CD4-positive, alpha-beta T cell treated with Interleukin-15 for 4 hours (primary cell): ENCODE measurements around the gene BRCA1.
"Not testable (repeated sequence)": the region's sequence is repeated elsewhere in the genome, so short reads cannot be mapped to it uniquely, and the experiment has no call there.

Experiments used
- DNase-seq: peaks from one replicate; pipeline ENCODE4 v3.0.0-alpha.2; 2020; ENCODE audit warnings: low spot score

BRCA1 gene

DNA sequence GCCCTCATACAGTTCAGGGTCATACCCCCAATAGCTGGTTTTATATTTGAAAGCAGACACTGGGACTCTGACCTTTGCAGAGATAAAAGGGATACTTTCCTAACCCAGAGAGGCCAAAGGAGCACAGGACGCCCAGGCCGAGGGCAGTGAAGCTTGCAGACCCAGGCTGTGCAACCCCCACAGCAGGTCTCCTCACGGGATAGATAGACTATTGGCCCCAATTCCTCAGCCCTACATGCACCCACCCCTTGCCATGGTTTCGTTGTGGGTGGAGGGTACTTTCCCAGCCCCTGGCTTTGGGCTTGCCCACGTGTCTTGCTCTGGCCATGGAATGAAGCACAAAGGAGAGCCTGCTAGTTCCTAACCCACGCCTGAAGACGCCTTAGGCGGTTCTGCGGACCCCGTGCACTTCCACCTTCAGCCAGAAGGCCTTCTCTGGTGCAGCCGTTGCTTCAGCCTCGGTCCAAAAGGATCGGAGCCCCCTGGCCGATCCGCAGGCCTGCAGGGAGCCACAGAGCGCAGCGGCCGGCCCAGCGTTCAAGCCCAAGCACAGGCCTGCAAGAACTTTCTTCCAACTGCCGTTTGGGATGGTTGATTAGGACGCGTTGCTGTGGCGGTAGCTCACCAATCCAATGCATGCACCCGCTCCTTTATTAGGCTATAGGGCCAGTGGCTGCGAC lies 9.8 kb upstream of the BRCA1 start:
- DNase-seq = no peak

DNA sequence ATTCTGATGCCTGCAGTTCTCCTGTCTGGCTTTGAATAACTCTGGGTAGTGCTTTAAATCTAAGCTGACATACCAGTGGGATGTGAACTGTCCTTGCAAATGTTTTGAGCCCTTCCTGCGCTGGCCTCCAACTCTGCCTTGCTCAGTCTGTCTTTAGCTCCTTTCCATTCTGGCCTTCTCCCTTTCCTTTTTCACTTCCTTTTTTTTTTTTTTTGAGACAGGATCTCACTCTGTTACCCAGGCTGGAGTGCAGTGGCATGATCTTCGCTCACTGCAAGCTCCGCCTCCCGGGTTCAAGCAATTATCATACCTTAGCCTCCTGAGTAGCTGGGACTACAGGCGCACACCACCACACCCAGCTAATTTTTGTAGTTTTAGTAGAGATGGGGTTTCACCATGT lies 8.3 kb upstream of the BRCA1 start:
- not testable (repeated sequence) for DNase-seq

DNA sequence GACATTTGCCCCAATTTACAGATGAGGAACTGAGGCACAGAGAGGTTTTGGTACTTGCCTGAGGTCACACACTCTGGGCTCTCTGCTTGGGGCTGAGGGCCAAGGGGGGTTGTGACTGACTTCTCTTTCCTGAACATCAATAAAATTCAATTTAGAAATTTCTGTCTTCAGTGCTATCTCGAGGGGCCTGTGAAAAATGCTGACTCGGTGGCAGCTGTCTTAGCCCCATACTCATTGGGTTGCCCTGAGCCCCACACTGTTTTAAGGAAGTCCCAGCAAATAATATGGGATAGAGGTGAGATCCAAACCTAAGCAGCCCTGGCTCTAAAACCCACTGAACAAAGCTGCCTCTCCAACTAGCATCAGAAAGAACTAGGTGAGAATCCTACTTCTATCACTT lies 7.0 kb upstream of the BRCA1 start:
- no peak for DNase-seq

DNA sequence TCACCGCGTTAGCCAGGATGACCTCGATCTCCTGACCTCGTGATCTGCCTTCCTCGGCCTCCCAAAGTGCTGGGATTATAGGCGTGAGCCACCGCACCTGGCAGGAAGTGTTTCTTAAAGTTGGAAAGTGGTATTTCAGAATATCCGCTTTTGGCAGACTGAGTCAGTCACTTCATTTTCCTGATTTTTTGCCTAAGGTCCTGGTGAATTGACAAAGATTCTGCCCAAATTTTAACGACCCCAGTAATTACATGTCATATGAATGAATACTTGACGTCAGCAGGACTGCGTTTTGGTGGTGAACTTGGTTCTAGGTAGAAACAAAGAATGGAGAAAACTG lies 4.5 kb upstream of the BRCA1 start:
- no peak for DNase-seq

DNA sequence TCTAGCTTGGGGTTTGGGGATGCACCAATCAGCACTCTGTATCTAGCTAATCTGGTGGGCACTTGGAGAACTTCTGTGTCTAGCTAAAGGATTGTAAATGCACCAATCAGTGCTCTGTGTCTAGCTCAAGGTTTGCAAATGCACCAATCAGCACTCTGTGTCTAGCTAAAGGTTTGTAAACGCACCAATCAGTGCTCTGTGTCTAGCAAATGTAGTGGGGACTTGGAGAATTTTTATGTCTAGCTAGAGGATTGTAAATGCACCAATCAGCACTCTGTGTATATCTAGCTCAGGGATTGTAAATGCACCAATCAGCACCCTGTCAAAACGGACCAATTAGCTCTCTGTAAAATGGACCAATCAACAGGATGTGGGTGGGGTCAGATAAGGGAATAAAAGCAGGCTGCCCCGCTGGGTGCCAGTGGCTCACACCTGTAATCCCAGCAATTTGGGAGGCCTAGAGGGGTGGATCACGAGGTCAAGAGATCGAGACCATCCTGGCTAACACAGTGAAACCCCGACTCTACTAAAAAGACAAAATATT lies 2.2 kb upstream of the BRCA1 start:
- DNase-seq = not testable (repeated sequence)

DNA sequence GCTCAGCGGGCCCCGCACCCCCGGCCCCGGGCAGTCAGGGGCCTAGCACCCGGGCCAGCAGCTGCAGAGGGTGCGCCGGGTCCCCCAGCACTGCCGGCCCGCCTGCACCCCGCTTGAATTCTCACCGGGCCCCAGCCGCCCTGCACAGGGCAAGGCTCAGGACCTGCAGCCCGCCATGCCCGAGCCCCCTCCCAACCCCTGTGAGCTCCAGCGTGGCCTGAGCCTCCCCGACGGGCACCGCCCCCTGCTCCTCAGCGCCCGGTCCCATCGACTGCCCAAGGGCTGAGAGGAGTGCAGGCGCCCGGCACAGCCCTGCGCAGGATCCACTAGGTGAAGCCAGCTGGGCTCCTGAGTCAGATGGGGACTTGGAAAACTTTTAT lies 1.7 kb upstream of the BRCA1 start:
- no peak for DNase-seq

DNA sequence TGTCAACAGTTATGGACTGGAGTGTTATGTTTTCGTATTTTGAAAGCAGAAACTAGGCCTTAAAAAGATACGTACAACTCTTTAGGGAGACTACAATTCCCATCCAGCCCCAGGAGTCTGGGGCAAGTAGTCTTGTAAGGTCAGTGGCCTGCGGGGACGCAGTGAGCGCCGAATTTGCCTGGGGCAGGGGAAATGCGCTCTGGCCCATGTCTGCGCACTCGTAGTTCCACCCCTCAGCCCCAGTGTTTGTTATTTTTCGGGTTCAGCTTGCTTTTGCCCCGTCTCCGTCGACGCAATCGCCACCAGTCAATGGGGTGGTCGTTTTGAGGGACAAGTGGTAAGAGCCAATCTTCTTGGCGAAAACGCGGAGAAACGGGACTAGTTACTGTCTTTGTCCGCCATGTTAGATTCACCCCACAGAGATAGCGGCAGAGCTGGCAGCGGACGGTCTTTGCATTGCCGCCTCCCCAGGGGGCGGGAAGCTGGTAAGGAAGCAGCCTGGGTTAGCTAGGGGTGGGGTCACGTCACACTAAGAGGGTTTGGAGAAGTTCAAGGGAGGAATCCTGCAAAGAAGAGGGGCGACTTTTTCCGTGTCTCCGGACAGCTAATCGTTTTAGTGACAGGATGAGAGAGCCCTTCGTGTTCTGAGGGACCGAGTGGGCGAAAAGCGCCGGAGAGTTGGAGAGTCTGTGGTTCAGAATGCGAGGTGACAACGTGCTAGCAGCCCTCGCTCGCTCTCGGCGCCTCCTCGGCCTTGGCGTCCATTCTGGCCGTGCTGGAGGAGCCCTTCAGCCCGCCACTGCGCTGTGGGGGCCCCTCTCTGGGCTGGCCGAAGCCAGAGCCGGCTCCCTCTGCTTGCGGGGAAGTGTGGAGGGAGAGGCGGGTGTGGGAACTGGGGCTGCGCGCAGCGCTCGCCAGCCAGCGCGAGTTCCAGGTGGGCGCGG lies 1.1 kb upstream of the BRCA1 start:
- DNase-seq = no peak

DNA sequence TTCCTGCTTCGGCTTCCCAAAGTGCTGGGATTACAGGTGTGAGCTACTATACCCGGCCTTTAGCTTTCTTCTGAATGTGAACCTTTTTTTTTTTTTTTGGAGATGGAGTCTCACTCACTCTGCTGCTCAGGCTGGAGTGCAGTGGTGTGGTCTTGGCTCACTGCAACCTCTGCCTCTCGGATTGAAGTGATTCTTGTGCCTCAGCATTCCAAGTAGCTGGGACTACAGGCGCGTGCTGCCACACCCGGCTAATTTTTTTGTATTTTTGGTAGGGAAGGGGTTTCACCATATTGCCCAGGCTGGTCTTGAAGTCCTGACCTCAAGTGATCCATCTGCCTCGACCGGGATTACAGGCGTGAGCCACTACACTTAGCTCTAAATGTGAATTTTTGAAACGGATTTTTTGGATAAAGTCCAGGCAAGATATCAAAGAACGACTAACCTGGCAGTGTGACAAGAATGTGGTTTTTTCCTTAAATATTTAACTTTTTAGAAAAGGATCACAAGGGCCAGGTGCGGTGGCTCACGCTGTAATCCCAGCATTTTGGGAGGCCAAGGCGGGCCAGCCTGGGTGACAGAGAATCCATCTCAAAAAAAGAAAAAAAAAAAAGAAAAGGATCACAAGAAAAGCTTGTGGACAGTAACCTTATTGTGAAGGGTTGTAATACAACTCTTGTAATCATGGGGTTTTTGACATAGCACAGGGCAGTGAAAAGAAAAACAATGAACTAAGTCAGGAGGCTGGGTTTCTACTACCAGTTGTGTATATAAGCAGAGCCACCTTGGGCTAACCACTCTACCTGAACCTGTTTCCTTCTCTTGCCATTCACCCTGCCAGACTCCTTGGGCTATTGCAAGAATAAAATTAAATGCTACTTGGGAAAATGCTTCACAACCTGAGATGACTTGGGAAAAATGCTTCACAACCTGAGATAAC lies 6.2 kb downstream of the BRCA1 start:
- no peak for DNase-seq

DNA sequence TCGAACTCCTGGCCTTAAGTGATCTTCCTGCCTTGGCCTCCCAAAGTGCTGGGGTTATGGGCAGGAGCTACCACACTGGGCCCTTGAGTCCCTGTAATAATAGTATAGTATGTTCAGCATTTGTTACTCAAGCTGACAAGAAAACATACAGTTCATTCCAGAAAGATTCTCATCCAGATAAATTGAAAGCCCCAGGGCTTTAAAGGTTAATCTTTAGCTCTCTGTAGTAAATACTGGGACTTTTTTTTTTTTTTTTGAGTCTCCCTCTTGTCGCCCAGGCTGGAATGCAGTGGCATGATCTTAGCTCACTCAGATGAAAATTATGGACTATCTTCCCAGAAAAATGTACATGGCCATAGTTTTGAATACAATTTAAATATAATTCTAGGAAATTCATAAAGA lies 11.0 kb downstream of the BRCA1 start:
- DNase-seq = no peak

DNA sequence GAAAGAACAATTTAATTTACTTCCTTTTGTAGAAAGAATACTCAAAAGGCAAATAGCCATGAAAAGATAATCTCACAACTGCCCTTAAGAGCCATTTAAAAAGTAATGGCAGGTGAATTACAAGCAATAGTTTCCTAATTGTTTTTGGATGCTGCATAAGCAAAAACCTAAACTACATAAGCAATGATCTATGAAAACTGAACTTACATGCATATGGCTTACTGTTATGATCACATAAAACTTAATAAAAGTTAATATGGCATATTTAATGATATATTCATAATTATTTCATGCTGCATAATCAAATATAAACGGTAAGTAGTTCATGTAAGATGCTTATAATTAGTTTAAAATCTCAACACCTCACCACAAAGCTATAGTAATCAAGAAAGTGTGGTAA lies 18.6 kb downstream of the BRCA1 start:
- no peak for DNase-seq

DNA sequence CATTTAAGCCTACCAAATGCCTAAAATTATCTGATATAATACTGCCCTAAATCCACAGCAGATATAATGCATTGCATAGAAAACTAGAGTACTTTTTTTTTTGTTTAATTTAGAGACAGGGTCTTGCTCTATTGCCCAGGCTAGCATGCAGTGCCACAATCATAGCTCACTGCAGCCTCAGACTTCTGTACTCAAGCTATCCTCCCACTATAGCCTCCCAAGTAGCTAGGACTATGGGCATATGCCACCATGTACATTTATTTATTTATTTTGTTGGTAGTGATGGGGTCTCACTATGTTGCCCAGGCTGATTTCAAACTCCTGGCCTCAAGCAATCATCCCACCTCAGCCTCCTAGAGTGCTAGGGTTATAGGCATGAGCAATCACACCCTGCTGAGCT lies 20.0 kb downstream of the BRCA1 start:
- DNase-seq = no peak

DNA sequence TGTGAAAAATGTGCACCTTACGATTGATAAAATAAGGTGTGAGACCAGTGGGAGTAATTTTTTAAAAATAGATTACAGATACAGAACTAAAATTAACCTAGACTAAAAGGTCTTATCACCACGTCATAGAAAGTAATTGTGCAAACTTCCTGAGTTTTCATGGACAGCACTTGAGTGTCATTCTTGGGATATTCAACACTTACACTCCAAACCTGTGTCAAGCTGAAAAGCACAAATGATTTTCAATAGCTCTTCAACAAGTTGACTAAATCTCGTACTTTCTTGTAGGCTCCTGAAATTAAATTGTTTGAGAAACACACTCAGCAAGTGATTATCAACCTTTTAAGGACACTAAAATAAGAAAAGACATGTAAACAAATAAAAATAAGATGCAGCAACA lies 20.5 kb downstream of the BRCA1 start:
- DNase-seq = no peak

DNA sequence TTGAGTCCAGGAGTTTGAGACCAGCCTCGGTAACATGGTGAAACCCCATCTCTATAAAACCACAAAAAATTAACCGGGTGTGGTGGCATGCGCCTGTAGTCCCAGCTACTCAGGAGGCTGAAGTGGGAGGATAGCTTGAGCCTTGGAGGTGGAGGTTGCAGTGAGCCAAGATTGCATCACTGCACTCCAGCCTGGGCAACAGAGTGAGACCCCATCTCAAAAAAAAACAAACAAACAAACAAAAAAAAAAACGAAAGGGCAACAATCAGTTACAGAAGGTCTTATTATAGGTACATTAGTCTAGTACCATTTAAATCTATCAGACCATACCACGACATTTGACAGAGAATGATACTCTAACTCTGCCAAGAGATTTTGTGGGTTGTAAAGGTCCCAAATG lies 29.8 kb downstream of the BRCA1 start:
- DNase-seq = not testable (repeated sequence)

DNA sequence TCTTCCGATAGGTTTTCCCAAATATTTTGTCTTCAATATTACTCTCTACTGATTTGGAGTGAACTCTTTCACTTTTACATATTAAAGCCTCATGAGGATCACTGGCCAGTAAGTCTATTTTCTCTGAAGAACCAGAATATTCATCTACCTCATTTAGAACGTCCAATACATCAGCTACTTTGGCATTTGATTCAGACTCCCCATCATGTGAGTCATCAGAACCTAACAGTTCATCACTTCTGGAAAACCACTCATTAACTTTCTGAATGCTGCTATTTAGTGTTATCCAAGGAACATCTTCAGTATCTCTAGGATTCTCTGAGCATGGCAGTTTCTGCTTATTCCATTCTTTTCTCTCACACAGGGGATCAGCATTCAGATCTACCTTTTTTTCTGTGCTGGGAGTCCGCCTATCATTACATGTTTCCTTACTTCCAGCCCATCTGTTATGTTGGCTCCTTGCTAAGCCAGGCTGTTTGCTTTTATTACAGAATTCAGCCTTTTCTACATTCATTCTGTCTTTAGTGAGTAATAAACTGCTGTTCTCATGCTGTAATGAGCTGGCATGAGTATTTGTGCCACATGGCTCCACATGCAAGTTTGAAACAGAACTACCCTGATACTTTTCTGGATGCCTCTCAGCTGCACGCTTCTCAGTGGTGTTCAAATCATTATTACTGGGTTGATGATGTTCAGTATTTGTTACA lies 30.9 kb downstream of the BRCA1 start:
- DNase-seq = no peak

DNA sequence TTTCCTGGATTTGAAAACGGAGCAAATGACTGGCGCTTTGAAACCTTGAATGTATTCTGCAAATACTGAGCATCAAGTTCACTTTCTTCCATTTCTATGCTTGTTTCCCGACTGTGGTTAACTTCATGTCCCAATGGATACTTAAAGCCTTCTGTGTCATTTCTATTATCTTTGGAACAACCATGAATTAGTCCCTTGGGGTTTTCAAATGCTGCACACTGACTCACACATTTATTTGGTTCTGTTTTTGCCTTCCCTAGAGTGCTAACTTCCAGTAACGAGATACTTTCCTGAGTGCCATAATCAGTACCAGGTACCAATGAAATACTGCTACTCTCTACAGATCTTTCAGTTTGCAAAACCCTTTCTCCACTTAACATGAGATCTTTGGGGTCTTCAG lies 32.3 kb downstream of the BRCA1 start:
- no peak for DNase-seq

DNA sequence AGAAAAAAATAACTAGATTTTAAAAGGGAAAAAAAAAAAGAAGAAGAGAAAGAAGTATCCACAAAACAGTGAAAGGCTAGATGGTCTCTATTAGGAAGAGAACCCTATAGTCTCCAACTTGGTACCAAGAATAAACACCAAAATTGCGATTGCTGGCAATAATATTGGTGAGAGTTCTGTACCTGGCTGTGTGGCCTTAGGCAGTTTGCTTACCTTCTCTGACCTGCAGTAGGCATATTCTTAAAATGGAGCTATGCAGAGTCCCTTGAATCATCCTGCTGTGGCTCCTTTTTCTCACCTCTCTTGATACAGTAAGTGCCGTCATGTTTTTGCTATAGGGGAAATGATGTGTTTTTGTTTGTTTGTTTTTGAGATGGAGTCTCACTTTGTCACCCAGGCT lies 35.1 kb downstream of the BRCA1 start:
- no peak for DNase-seq

DNA sequence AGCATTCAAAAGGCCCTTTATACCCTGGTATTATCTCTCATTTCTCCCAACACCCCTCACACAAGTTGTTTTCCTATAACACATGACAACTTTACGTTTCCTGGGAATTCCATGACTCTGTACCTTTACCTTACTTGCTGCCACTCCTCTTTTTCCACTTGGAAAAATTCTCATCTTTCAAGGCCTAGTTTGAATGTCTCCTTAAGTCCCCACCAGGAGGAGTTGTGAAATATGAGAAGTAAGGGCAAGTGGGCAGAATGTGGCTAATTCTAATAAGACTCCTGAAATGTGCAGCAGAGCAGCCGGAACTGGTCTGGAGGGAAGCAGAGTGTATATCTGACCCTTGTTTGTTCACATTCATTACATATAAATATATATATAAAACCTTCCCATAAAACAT lies 39.7 kb downstream of the BRCA1 start:
- DNase-seq = no peak

DNA sequence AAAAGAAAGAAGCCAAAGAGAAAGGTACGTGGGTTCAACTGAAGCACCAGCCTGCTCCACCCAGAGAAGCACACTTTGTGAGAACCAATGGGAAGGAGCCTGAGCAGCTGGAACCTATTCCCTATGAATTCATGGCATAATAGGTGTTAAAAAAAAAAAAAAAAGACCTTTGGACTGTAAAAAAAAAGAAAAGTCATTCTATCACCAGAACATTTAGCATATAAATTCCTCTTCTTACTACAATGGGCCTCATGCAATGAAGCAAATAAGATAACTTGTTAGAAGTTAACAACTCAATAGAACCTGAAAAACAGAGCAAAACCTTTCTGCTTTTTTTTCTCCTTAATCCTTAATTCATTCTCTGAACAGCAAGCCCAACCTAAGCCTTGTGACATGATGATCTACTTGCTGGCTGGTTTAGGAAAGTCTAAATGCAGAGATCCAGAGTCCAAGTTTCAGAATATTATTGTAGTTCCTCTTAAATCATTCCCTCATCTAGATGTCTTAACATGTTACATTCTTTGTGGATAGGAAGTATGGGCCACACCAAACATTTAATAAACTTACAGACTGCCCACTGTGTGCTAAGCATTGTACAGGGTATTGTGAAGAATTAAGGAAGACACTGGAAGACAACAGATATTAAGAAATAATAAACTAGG lies 45.4 kb downstream of the BRCA1 start:
- DNase-seq = no peak

DNA sequence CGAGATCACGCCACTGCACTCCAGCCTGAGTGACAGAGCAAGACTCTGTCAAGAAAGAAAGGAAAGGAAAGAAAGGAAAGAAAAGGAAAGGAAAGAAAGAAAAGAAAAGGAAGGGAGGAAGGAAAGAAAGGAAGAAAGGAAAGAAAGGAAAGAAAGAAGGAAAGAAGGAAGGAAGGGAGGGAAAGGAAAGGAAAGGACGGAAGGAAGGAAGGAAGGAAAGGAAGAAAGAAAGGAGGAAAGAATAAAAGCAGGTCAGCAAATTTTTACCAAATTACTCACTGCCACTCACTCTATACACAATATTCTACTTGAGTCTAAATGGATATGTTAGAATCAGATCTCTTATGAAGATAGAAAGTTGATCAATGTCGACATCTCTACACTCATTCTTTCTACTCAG lies 50.3 kb downstream of the BRCA1 start:
- no peak for DNase-seq

DNA sequence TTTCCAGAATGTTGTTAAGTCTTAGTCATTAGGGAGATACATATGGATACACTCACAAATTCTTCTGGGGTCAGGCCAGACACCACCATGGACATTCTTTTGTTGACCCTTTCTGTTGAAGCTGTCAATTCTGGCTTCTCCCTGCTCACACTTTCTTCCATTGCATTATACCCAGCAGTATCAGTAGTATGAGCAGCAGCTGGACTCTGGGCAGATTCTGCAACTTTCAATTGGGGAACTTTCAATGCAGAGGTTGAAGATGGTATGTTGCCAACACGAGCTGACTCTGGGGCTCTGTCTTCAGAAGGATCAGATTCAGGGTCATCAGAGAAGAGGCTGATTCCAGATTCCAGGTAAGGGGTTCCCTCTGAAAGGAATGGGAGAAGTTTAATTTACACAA lies 54.3 kb downstream of the BRCA1 start:
- no peak for DNase-seq

DNA sequence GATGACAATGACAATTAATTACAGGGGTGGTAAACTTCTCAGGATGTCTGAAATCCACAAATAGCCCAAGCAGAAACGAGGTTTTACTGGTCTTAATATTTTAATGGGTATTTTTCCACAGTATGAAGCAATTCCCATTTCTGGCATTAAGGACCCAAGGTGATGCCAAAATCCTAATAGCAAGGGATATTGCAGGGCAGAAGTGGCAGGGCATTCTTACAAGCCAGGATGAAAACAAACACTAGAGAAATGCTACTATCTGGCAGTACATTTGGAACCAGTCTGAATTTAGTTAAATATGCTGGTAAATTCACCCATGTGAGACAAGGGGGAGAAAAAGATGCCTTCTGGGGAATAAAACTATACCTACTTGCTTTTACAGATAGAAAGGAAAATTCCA lies 54.9 kb downstream of the BRCA1 start:
- DNase-seq = no peak
